SIG-M5 (cell line): Measurements from ENCODE around the gene SDR9C7.
"Not testable (repeated sequence)": the region's sequence is repeated elsewhere in the genome, so short reads cannot be mapped to it uniquely, and the experiment has no call there.

ENCODE experiments used
- DNase-seq: peaks from one replicate; lab custom pipeline; 2025; lab: John Stamatoyannopoulos, UW

SDR9C7 gene

DNA sequence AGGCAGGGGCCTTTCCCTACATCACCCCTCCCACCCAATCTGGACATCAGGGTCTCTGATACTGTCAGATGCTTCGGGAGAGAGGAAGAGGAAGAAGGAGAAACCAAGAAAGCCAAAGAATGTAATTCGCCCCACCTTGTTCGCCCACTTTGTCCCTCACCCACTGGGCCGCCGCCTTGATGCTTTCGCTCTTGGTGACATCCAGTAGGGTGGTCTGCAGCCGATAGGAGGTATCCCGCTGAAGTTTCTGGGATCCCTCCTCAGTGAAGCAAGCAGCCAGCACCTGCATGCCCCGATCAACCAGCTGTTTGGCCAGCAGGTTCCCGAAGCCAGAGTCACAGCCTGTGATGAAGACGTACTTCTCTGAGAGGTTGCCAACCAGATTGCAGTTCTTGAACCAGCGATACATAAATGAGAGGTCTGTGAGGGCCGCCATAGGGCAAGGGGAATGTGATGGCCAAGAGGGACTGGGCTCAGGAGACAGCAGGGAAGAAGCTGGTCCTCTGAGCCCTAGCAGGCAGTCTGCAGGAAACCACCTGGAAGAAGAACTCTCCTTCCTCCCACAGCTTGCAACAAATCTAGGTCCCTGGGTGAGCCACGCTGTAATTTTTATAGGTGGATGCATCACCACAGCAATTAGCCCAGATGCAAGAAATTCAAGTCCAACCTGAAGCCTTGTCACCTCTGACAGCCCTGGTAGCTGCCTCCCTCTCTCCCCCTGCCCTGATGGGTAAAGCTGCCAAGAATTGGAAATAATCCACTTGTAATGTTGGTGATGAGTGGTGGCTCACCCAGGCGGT lies at the start of gene SDR9C7:
Gene SDR9C7, minus strand, starts transcription at position 583 of the 800 bp plus-strand sequence. Its CDS starts 147 bp downstream, at position 436.
- no peak for DNase-seq

DNA sequence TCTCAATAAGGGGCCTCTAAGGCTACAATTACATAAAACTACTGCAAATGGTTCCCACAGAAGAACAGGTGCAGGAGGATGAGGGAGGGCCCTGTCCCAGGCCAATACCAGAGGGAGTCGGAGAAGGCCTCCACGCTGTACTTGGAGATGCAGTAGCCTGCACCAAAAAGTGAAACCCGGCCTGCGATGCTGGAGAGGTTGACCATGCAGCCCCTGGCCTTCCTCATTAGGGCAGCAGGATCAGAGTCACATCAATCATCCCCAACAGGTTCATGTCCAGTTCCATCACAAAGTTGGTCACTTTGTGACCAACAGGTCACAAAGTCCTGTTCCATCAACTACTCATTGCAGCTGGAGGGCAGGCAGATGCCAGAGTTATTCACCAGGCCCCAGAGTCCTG lies 49.2 kb upstream of the SDR9C7 start:
- DNase-seq: no peak

DNA sequence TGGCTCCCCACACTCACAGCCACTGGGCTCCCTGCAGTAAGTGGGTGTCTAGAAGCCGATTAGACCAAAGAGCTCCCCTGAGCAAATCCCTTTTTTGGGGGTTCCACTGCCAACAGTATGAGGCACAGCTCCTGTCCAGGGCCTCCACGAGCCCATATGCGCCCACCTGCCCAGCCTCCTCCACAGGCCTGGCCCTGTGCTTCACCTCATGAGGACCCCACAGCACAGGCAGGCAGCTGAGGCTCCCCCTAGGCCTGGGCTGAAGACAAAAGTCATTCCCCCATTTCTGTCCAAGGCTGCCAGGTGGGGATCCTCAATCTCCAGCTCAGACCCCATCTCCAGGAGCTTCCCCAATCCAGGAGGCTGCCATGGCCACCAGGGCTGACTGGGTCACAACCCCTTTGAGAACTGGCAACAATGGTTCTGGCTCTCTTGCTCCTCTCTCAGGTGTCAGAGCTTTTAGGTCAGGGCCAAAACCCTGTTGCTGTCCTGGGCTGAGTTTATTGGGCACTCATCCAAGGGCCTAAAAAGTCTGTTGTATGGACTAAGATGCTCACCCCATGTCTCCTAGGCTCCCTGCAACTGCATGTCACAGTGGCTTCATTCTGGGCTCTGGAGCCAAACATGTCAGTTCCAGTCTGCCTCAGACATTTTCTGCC lies 48.5 kb upstream of the SDR9C7 start:
- DNase-seq: not testable (repeated sequence)

DNA sequence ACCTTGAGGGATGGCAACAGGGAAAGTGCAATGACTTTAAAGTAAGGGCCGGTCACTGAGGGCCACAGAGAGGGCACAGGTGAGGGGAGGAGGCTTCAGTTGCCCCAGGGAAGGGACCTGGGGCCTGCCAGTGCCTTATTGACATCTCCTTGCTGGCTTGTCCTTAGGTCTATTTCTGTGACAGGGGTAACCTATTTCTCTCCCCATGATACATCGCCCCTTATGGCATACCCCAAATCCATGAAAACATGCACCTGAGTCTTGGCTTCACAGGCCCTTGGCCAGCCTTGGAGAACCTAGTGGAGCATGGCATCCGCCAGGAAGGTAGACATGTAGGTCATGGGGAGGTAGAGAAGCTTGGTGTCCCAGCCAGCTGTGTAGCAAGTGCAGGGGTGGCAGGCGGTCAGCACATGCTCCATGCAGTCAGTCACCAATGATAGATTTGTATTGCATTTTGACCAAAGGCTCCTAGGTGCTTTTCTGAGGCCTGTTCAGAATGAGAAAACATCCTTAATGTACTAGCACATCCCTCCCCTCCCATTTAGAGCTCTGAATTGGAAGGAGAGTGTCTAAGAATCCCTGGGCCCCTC lies 46.8 kb upstream of the SDR9C7 start:
- DNase-seq: no peak

DNA sequence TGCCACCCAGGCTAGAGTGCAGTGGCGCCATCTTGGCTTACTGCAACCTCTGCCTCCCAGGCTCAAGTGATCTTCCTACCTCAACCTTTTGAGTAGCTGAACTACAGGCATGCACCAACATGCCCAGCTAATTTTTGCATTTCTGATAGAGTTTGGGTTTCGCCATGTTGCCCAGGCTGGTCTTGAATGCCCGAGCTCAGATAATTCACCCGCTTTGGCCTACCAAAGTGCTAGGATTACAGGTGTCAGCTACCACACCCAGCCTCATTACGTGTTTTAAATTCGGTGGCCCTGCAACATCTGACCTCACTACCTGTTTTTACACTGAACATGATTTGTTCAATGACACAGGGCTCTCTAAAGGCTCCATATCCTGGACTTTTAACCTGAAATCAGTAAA lies 46.1 kb upstream of the SDR9C7 start:
- DNase-seq: no peak

DNA sequence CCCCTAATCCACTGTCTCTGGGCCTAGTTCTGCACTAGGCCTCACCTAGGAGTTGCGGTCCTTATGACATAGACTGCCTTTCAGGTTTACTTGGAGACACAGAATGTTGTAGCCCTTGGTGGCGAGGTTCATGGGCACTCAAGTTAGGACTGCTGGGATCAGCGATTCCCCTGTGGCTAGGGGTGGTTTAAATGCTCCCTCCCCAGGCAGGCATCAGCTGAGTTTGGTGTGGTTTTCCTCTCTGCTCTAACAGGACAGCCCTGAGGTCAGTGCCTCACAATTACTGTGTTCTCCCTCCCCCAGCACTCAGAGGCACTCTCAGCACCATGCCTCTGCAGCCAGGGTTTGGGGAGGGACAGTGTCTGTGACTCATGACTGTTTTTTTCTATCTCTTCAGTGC lies 45.4 kb upstream of the SDR9C7 start:
- DNase-seq: no peak

DNA sequence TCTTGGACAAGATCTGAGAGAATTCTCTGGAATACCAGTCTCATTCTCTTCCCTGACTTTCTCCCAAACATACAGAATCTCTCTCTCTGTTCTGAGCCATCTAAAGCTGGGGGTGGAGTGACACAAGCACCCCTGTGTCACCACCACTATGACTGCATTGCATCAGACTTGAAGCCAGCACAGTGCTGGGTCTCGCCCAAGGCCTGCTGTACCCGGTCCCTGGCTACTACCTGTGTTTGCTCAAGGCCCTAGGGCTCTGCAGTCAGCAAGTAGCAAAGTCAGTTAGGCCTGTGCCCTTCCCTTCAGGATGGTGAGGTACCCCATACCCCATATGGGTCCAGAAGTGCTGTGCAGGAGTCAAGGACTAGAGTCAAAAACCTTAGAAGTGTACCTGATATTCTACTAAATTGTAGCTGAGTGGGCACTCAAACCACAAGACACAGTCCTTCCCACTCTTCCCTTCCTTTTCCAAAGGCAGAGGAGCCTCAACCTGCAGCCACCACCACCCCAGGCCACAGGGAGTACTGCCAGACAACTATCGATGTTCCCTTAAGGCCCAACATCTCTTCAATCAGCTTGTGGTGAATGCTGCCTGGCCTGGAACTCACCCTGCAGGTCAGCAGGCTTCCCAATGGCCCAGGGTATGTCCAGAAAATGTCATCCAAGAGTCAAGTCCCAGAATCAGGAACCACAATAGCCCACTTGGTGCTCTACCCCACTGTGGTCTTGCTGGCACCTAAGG lies 44.4 kb upstream of the SDR9C7 start:
- no peak for DNase-seq

DNA sequence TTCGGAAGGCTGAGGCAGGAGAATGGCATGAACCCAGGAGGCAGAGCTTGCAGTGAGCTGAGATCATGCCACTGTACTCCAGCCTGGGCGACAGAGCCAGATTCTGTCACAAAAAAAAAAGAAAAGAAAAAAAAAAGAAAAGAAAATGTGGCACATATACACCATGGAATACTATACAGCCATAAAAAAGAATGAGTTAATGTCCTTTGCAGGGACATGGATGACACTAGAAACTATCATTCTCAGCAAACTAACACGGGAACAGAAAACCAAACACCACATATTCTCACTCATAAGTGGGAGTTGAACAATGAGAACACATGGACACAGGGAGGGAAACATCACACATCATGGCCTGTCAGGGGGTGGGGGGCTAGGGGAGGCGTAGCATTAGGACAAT lies 43.2 kb upstream of the SDR9C7 start:
- DNase-seq: not testable (repeated sequence)

DNA sequence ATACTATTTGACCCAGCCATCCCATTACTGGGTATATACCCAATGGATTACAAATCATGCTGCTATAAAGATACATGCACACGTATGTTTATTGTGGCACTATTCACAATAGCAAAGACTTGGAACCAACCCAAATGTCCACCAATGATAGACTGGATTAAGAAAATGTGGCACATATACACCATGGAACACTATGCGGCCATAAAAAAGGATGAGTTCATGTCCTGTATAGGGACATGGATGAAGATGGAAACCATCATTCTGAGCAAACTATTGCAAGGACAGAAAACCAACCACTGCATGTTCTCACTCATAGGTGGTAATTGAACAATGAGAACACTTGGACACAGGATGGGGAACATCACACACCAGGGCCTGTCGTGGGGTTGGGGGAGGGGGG lies 40.0 kb upstream of the SDR9C7 start:
- not testable (repeated sequence) for DNase-seq

DNA sequence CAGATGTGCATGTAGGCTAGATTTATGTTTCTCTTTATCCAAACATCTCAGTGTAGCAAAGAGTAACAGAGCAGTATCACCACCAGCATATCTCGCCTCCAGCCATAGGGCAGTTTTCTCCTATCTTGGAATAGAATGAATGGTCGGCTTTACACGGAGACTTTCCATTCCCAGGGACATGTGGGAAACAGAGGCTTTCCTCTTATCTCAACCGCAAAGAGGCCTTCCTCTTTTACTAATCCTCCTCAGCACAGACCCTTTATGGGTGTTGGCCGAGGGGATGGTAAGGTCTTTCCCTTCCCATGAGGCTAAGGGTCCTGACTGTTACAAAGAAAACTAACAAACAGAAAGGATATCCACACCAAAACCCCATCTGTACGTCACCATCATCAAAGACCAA lies 34.7 kb upstream of the SDR9C7 start:
- not testable (repeated sequence) for DNase-seq

DNA sequence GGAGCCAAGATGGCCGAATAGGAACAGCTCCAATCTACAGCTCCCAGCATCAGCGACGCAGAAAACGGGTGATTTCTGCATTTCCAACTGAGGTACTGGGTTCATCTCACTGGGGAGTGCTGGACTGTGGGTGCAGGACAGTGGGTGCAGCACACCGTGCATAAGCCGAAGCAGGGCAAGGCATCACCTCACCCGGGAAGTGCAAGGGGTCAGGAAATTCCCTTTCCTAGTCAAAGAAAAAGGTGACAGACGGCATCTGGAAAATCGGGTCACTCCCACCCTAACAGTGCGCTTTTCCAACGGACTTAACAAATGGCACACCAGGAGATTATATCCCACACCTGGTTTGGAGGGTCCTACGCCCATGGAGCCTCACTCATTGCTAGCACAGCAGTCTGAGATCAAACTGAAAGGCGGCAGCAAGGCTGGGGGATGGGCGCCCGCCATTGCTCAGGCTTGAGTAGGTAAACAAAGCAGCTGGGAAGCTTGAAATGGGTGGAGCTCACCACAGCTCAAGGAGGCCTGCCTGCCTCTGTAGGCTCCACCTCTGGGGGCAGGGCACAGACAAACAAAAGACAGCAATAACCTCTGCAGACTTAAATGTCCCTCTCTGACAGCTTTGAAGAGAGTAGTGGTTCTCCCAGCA lies 31.9 kb upstream of the SDR9C7 start:
- DNase-seq: not testable (repeated sequence)

DNA sequence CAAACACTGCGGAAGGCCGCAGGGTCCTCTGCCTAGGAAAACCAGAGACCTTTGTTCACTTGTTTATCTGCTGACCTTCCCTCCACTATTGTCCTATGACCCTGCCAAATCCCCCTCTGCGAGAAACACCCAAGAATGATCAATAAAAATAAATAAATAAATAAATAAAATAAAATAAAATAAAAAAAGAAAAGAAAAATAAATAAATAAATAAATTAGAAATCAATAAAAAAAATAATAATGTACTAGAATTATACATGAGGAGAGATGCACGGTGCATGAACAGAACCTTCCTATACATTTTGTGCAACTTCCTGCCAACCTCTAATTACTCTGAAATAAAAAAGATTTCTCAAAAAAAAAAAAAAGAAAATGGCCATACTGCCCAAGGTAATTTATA lies 30.9 kb upstream of the SDR9C7 start:
- not testable (repeated sequence) for DNase-seq

DNA sequence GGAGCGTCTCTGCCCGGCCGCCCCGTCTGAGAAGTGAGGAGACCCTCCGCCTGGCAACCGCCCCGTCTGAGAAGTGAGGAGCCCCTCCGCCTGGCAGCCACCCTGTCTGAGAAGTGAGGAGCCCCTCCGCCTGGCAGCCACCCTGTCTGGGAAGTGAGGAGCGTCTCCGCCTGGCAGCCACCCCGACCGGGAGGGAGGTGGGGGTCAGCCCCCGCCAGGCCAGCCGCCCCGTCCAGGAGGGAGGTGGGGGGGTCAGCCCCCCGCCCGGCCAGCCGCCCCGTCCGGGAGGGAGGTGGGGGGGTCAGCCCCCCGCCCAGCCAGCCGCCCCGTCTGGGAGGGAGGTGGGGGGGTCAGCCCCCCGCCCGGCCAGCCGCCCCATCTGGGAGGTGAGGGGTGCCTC lies 29.3 kb upstream of the SDR9C7 start:
- DNase-seq: not testable (repeated sequence)

DNA sequence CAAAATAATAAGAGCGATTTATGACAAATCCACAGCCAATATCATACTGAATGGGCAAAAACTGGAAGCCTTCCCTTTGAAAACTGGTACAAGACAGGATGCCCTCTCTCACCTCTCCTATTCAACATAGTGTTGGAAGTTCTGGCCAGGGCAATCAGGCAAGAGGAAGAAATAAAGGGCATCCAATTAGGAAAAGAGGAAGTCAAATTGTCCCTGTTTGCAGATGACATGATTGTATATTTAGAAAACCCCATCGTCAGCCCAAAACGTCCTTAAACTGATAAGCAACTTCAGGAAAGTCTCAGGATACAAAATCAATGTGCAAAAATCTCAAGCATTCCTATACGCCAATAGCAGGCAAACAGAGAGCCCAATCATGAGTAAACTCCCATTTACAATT lies 28.0 kb upstream of the SDR9C7 start:
- not testable (repeated sequence) for DNase-seq

DNA sequence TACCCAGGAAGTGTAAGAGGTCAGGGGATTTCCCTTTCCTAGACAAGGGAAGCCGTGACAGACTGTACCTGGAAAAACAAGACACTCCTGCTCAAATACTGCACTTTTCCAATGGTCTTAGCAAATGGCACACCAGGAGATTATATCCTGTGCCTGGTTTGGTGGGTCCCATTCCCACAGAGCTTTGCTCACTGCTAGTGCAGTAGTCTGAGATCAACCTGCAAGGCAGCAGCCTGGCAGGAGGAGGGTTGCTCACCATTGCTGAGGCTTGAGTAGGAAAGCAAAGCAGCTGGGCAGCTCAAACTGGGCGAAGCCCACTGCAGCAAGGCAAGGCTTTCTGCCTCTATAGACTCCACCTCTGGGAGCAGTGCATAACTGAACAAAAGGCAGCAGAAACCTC lies 24.2 kb upstream of the SDR9C7 start:
- DNase-seq: no peak

DNA sequence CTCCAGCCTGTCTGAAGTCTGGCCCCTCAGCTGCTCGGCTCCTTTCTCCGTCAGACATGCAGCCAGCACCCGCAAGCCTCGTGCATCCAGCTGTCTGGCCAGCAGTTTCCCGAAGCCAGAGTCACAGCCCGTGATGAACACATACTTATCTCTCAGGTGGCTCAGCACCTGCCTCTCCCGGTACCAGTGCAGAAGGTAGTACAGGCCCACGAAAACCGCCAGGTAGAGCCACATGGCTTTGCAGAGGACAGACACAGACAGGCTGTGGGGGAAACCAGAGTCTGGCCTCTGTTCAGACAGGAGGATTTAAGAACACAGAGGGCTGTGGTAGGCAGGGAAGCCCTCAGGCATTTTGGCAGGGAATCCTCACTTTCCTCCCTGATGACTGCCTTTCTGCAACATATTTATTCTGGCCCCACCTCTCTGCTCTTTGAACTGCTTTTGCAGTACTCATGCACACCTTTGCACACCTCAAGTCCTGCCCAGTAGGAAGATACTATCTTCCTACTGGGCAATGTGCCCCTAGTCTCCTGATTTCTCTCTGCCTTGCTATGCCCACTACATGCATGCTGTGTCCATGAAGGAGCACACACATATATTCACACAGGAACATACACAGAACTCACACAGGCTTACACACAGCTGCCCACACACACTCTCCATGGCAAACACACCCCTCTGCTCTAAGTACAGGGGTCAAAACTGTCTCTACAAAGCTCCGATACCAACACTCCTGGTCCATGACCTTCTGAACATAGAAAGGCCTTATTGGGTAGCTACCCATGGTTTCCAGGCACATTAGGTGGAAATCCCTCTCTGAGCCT lies 23.2 kb upstream of the SDR9C7 start, which contains the start of gene RDH16:
Gene RDH16, minus strand, starts transcription at position 380 of the 824 bp plus-strand sequence. Its CDS starts 146 bp downstream, at position 234.
- DNase-seq: no peak

DNA sequence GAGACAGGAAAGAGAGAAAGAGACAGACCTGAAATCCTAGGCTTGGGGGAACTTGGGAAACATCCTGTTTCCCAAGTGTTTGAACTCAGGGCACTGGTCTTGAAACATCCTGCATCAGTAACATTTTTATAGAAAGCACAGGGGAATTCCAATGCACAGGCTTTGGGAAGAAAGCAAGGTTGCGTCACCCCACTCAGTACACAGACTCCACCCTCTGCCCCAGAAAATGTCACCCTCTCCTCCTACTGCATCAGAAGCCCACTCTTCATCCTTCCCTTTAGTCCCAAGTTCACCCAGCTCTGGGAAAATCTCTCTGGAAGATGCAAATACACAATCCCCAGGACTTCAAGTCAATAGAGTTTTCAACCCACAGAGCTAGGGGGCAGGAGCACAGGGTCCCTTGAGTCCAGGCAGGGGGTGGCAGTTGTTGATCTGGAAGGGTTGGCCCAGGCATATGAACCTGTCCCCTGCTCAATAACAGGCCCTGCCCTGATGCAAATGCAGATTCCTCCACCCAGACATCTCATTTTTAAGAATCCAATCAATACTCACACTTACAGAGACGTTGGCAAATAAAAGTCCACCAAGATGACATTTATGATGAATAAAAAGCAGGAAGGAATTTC lies 21.5 kb upstream of the SDR9C7 start:
- no peak for DNase-seq

DNA sequence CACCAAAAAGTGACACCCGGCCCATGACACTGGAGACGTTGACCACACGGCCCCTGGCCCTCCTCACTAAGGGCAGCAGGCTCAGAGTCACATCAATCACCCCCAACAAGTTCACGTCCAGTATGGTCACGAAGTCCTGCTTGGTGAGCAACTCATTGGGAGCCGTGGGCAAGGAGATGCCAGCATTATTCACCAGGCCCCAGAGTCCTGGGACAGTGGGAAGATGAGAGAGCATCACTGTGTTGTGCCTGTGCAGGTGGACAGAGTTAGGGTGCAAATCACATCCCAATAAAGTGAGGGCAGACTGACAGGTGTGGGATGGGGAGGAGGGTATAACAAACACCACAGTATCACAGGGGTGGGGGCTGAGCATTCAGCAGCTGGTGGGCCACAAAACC lies 20.7 kb upstream of the SDR9C7 start:
- no peak for DNase-seq

DNA sequence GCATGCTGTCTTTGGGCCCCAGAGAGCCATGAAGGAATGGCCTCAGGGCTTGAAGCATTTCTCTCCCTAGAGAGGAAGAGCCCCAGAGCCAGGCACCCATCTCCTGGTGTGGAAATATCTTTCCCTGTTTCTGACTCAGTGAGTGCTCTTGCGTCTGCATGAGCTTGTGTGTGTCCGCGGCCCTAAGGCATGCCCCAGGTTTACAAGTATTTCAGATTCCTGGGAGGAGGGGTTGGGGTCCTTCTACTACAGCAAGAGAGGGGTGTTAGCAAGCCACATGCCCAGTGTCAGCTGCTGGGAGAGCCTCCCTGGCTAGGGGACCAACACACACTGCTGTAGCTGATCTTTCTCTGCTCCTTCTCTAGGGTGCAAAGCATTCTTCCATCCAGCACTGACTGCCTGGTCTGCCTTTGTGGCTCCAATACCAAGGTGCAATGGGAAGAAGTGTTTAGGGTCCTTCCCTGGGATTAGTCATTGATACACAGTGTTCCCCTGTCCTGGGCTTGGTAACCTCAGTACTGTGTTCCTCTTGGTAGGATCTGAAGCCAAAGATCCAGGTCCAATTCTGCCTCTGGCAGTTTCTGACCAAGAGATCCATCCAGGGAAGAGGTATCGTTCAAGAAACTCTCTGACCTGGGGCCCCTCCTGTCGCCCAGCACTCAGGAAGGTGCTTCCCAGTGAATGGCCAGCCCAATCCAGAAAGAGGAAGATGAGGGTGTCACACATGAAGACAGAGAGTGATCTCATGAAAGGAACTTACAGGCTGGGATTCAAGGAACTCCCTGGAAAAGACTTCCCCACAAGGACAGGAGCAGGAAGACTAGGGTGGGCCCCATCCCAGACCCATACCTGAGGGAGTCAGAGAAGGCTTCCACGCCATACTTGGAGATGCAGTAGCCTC lies 20.1 kb upstream of the SDR9C7 start:
- DNase-seq: no peak
